Hepatocyte (in vitro differentiated cells): ENCODE data around the gene TAOK3.

Experiments
- EZH2 ChIP-seq: fragments of 200-600 bp; sonication (generic); IDR thresholded peaks from 2 replicates; pipeline ENCODE4 v1.6.1; 2016; ENCODE audit warnings: antibody characterized with exemption, mild to moderate bottlenecking, borderline replicate concordance
- TF ChIP-seq, protein P1 (sequence below): fragments of 200-600 bp; sonication (generic); IDR thresholded peaks from 2 replicates; pipeline ENCODE4 v1.5.1; 2016; ENCODE audit warnings: antibody characterized with exemption, mild to moderate bottlenecking; ENCODE audit not compliant: poor library complexity

DNA sequence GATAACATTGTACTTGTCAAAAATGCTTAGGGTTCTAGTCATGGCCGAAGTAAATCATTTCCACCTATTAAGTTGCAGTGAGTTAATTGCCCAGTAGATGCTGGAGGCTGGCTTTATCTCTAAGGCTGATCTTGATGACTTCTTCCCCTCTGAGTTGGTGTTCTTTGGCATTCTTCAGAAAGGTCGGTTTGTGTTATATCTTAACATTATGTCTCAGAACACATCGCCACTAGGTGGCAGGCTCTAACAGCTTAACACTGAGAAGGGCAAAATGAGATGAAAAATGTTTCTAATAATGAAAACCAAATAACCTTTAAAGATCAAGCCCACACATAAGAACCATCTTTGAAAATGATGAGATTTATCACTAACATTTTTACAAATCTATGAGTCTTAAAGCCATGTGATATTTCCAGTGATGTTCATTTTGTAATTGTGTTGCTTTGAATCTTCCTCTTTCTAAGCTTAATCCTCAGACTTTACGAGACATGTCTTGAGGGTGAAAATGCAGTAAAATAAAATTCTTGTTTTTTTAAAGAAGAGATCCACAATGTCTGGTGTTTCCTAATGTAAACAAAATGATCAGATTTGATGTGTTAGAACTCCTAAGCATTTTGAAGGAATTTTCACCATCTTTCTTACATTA lies 32.3 kb upstream of the TAOK3 start:
- TF ChIP-seq, protein P1, sequence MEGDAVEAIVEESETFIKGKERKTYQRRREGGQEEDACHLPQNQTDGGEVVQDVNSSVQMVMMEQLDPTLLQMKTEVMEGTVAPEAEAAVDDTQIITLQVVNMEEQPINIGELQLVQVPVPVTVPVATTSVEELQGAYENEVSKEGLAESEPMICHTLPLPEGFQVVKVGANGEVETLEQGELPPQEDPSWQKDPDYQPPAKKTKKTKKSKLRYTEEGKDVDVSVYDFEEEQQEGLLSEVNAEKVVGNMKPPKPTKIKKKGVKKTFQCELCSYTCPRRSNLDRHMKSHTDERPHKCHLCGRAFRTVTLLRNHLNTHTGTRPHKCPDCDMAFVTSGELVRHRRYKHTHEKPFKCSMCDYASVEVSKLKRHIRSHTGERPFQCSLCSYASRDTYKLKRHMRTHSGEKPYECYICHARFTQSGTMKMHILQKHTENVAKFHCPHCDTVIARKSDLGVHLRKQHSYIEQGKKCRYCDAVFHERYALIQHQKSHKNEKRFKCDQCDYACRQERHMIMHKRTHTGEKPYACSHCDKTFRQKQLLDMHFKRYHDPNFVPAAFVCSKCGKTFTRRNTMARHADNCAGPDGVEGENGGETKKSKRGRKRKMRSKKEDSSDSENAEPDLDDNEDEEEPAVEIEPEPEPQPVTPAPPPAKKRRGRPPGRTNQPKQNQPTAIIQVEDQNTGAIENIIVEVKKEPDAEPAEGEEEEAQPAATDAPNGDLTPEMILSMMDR: peak; percentile 80
- no peak for TF ChIP-seq EZH2
